NCI-H774 (cell line): ENCODE data around the gene ZNF469.
"Not testable (repeated sequence)": the region's sequence is repeated elsewhere in the genome, so short reads cannot be mapped to it uniquely, and the experiment has no call there.

Experiments used
- DNase-seq: peaks from one replicate; lab custom pipeline; 2025; lab: John Stamatoyannopoulos, UW

ZNF469 gene

DNA sequence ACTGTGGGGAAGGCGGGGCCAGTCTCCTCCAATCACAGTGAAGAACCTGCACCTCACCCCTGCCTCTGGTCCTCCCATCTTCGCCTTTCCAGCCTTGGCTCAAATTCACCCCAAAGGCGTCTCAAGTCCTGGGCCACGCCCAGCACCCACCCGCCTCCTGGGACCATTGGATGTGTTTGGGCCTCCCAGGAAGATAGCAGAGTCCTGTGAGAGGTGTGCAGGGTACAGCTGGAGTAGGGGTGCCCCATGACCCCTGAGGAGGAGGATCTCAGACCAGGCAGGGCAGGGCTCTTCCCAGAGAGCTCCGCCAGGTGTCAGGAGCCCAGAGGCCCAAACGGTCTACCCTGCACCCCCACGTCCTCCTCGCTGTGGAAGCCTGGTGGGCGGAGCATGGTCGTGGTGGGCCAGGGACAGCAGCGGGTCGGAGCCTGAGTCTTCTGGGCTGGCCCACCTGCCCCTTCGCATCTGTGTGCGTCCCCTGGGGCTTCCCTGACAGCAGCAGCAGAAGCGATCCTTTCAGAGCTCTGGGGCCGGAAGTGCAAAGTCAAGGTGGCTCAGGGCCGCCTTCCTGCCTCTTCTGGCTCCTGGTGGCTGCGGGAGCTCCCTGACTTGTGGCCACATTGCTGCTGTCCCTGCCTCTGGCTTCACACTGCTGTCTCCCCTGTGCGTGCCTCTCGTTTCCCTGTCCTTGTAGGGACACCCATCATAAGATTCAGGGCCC is 34.9 kb upstream of the ZNF469 start:
- no peak for DNase-seq

DNA sequence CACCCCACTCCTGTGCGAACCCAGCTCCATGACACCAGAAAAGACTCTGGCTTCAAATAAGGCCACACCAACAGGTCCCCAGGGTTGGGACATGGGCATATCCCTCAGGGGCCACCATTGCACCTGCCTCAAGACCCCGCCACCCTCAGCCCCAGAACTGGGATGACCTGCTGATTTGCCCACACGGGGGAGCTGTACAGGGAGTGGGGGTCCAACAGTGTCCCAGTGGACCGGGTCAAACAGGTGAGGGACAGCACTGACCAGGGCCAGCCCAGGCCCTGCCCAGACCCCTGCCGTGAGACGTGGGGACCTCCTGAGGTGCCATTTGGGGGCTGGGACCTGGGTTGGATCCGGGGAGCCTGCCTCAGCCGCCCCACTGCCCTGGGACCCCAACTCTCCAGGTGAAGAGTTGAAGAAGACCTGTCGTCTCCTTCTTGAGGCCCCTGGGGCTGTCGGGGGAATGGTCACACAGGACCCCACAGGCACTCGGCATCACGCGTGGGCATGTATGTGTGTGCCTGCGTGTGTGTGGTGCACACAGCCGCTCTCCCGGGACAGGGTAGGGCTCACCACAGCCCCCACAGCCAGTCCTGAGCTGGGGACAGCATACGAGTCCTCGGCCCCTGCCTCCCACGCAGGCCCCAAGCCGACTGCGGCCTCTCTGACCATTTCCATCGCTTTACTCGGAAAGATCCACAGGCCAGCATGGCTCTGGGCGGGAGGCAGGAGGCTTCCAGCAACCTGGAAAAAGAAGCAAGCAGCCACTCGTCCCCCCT is 34.2 kb upstream of the ZNF469 start:
- DNase-seq = no peak

DNA sequence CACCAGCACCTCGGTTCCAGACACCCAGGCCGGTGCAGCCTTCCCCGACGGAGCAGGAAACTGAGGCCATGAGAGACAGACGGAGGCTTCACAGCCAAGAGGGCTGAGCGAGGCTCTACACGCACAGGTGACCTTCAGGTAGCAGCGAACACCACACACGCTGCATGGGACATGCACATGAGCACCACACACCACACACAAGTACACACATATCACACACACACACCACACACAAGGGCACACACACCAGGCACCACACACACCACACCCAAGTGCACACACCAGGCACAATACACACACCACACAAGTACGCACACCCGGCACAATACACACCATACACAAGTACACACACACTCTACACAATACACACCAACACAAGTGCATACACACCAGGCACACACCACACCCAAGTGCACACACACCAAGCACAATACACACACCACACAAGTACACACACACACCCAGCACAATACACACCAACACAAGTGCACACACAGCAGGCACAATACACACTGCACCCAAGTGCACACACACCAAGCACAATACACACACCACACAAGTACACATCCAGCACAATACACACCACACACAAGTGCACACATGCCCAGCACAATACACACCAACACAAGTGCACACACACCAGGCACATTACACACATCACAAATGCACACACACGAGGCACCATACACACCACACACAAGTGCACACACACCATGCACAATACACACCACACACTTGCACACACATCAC is 33.4 kb upstream of the ZNF469 start:
- no peak for DNase-seq

DNA sequence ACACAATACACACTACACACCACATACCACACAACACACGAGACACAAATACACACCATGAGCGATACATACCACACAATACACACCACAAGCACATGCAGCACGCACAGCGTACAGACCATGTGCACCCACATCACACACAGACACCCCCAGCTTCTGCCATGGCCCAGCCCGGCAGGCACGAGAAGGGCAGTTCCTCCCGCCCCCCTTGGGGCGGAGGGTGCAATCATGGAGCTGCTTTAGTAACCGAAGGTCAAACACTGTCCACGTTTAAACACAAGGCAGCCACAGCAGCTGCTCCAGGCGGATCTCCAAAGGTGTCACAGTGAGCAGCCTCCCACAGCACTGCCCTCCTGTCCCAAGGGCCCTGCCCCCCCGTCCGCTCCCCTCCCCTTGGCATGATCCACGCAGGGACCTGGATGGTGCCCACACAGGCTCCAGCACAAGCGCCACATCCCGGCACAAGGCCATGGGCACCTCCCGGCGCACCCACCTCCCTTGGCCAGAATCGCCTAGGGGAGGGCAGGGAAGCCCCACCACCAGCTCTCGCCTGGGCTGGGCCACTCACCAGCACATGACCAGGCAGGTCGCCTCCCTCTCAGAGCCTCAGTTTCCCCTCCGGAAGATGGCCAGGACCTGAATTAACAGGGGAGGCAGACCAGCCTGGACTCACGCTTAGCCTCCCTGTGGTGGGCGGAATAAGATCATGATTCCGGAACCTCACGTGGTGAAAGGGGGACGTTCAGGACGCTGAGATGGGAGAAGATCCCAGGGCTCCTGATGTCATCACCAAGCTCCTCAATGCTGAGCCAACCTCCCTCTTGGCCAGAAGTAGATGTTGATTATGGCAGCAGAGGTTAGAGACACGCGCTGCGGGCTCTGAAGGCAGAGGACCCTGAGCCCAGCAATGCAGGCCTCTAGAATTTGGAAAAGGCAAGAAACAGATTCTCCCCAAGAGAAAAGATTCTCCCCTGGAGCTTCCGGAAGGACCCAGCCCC is 32.6 kb upstream of the ZNF469 start:
- DNase-seq = no peak

DNA sequence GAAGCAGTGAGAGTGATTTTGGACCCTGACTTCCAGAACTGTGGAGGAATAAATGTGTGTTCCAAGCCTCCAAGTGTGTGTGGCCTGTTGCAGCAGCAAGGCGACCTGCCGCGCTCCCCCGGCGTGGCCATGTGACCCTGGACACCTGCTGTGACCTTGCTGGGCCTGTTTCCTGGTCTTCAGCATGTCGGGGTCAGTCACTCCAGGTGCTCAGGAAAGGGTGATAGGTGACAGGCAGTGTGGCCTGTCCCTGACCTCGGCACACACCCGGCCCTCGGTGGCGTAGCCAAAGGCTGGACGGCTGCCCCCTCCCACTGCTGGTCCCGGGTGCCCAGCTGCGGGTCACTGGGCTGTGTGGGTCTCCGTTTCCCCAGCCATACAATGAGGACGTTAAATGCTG is 31.8 kb upstream of the ZNF469 start:
- no peak for DNase-seq

DNA sequence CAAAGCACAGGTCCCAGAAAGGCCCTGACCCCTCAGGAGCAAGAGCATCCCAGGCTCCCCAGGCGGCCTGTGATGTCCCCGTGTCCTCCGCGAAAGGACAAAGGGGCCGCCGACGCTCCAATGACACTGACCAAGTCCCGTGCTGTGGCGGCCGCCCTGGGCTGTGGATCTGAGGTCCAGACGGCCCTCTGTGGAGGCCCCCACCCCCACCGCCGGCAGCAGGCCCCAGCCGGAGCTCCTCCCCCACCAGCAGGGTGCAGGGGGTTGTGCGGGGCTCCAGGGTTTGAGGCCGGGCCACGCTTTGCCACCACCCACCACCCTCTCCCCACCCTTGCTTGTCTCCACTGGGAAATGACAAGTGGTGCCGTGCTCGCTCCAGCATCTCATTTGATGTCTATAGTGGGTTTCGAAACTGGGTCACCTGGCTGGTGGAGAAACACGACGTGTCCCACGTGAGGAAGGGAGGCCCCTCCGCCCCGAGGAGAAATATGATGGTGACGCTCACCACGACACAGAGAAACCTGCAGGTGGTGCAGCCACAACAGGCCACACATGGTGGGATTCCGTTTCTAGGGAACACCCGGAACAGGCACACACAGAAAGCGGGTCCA is 31.2 kb upstream of the ZNF469 start:
- DNase-seq = no peak

DNA sequence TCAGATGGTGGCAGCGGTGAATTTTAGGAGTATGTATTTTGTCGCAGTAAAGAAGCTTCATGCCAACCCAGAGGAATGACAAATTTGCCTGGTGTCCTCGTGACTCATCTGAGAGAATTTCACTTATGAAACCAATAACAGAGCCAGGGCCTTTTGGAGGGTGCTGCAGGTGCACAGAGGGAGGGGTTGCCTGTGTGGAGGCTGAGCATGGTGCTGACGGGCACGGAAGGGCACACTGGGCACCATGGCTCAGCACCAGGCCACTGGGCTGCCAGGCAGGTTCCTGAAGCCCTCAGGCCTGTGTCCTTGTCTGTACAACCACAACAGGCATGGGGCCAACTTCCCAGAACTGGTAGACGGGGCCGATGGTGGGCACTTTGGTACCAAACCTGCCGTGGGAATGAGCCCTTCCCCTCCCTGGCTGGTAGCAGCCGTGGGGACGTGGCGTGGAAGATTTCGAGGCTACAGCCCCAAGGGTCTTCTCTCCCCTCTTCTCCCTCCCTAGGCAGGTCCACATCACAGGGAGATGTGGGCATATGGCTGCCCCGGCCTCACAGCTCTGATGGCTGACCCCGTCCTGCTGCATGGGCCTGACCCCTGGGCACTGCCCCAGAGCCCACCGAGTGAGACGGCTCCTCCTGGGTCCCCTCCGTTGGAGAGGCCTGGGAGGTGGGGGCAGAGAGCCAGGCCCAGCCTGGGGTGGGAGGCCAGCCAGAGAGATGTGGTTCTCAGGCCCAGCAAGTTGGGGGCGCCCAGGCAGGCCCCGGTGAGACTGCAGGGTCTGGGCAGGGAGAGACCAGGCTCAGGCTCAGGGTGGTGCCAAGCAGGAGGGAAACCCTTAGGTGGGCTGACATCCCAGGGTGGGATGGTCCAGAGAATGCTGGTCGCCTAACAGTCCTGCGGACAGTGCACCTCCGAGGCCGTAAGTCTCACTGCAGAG is 30.2 kb upstream of the ZNF469 start:
- DNase-seq = no peak

DNA sequence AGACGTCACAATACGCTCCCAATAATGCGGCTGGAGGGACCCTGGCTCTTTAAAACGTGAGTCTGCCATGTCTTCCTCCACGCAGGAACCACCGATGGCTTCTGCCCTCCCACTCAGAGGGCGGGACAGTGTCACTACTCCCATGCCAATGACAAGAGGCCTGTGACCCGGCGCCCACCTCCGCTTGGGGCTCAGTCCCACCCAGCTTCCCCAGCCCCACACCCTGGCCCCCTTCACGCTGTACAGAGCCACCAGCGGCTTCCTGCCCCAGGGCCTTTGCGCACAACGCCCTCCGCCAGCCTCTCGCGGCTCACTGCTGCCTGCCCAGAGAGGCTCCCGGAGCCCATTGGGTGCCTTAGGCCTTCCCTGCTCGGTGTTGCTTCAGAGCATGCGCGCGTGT is 29.5 kb upstream of the ZNF469 start:
- DNase-seq = no peak

DNA sequence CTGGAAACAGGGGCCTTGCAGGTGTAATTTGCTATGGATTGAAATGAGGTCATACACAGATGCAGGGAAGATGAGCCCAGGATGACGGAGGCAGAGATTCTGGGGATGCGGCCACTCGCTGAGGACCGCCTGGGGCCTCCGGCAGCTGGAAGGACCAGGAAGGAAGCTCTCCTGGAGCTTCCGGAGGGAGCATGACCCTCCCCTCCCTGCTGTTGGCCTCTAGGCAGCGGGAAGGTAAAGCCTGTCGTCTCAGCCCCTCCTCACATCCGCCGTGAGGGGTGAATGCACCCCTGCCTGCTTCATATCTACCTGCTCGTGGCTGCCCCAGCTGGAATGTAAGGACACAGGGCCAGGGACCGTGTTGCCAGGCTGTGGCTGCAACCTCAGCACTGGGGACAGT is 29.1 kb upstream of the ZNF469 start:
- no peak for DNase-seq

DNA sequence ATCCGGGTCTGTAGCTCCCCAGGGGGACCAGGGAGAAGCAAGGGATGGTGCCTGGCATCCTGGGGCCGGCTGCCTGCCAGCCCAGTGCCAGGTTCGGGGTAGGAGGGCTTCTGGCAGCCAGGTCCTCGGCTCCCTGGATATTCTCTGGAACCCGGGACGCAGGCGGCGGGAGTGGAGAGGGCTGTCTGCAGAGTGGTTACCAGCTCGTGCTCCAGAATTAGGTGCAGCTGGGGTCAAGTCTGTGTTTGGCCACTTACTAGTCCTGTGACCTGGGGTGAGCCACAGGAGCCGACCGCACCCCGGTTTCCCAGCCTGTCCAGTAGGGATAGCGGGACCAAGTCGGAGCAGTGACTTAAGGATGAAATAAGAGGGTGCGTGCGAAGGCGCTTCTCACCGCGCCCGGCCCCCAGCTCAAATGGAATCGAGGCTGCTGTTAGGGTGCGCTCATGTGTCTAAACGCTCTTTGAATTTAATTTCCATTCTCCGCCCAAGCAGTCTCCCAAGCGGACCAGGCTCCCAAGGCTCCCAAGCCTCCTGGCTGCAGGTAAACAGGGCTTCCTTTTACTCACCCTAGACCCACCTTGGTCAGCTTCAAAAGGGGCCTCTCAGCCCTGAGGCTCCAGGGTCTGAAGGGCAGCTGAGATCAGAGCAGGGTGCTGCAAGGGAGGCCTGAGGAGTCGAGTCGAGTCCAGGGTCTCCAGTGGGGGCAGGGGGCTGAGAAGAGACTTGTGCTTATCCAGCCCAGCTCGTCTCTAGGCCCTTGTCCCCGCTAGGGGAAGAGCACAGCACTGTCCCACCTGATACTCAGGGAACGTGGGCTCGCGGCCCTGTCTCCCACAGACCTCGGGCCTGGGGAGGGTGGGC is 28.3 kb upstream of the ZNF469 start:
- no peak for DNase-seq

DNA sequence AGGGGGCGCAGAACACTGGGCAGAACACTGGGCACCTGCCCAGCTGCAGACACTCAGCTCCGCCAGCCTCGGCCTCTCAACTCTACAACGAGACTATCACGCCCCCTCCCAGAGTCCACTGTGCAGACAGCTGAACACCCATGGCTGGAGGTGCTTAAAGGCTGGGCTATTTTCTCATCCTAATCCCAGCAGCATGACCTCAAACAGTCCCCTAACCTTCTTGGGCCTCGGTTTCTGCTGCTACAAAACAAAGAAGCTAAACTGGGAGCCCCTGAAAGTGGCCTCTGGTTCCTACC is 27.7 kb upstream of the ZNF469 start:
- DNase-seq = no peak

DNA sequence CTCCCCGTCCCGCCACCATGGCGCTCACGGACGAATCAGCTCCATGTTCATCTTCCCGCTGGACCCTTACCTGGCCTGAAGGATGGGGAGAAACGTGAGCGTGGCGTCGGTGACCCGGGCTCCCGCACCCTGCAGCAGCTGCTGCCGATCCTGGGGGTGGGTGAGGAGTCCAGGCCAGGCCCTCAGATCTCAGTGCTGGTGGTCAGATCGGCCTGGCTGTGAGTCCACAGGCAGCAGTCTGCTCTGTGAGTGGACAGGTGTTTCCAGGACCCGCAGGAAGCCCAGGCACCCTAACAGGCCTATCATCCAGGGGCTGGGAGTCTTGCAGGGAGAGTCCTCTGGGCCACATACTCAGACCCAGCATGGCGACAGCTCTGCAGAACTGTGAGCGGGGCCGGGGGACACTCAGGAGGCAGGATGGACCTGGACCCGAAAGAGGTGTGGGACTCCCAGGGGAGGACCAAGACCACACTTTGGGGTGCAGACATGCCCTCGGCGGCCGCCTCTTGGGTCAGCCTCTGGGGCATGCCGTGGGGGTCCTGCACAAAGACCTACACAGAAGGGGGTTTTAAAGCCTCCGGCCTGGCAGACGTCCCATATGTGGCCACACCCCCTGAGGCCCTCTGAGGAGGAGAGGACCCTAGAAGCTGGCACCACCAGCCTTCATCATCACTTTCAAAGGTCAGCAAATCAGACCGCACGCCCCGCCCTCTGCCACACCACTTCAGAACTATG is 27.2 kb upstream of the ZNF469 start:
- no peak for DNase-seq

DNA sequence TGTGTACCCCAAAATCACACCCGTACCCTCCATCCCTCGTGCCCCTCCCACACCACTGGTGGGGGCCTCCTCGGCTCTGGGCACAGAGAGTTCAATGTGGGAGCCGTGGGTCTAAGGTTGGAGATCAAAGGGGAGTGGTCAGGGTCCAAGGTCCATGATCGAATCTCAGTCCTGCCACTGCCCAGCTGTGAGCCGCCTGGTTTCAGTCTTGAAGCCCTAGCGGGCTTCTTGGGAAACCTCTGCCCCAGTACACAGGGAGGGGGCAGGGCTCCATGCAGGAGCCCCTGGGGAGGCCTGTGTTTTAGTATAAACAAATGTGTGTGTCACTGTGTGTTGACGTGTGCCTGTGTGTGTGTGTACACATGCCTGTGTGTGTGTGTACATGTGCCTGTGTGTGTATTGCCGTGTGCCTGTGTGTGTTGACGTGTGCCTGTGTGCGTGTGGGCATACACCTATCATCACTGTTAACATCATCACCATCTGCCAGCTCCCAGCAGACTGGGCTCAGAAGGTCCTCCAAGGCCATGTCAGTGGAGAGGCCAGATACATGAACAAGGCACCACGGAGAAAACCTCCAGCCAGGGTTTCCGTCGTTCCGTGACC is 26.5 kb upstream of the ZNF469 start:
- no peak for DNase-seq

DNA sequence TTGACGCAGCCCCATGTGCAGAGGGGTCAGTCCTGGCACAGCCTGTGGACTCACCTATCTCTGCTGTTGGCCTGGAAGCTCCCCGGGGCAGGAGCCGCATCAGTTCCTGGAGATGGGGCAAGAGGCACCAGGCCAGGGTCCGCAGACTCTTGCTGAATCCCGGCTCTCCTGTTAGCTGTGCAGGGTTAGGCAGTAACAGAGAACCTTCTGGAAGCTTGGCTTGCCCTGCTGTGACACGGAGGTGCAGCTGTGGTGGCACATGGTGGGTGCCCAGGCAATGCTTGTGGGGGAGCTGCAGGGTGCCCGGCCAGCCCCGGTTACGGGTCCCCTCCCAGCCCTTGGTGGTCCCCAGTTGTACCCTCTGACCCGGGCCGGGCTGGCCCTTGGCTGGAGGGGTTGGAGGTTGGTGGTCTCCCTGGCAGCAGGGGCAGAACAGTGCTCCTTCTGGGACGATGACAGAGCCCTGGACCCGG is 26.0 kb upstream of the ZNF469 start:
- DNase-seq = no peak

DNA sequence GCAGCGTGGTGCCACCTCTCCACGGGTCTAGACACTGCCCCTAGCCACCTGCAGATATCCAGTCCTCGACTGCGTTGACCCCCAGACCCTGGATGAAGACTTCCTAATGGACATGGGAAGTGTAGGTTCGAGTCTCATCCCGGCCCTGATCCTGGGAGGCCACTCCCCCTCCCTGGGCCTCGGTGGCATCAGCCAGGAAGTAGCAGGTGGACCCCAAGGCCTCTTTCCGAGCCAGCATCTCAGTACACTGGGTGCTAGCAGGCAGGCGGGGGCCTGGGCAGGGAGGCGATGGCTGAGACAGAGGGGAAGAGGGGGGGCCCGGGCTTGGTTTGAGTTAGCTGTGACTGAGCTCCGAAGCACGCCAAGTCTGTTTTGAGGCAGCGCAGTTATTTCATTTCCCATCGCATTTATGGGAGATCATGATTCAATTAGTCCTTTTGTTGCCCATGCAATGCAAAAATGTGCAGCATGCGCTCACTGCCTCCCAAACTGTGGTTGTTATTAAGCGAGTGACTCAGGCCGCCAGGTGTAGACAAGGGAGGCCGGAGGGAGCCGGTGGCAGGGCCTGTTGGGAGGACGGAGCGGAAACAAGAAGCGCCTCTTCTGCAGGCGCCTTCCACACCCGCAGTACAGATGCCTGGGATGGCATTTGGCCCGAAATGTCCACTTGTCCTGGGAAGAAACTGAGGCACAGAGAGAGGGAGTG is 25.3 kb upstream of the ZNF469 start:
- no peak for DNase-seq

DNA sequence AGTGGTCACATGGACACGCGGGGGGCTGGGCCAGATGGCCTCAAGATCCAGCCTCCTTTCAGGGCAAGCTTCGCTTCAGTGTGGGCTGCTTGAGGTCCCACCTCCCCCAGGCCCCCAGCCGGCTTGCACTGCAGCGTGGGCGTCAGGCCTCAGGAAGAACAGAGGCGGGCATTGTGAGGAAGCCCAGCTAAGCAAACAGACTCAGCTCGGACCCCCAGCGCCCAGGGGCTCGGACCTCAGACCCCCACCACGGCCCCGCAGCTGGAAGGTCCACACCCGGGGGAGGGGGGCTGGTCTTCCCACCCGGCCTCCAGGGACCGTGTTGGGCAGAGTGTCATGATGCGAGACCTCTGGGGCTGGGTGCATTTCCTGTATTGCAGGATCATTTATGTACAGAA is 24.7 kb upstream of the ZNF469 start:
- no peak for DNase-seq

DNA sequence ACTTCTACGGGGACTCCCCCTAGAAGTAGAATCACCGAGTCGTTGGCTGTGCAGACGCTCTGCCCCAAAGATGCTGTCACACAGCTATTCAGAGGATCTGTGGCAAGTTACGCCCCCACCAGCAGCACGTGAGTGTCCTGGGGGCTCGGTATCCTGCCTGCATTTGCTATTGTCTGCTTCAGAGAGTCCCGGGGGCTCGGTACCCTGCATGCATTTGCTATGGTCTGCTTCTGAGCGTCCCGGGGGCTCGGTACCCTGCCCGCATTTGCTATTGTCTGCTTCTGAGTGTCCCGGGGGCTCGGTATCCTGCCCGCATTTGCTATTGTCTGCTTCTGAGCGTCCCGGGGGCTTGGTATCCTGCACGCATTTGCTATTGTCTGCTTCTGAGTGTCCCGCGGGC is 23.8 kb upstream of the ZNF469 start:
- DNase-seq = no peak

DNA sequence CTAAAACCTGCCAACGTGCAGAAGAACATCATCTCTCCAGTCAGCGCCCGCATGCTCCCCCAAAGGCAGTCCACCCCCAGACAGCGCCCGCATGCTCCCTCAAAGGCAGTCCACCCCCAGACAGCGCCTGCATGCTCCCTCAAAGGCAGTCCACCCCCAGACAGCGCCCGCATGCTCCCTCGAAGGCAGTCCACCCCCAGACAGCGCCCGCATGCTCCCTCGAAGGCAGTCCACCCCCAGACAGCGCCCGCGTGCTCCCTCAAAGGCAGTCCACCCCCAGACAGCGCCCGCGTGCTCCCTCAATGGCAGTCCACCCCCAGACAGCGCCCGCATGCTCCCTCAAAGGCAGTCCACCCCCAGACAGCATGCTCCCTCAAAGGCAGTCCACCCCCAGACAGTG is 22.4 kb upstream of the ZNF469 start:
- DNase-seq = not testable (repeated sequence)
